ENCODE data around the gene TMEM263. TPM values are rescaled to one million over a fixed set of nuclear protein-coding genes. Genes with fewer than 3 reads are reported as not detected.

The TMEM263 gene
- total and polyA plus RNA-seq, 2 donors (not counting 3 experiments of a cell fraction or from before 2014, with no cell fraction given) = 22.5 to 72.5 TPM

DNA sequence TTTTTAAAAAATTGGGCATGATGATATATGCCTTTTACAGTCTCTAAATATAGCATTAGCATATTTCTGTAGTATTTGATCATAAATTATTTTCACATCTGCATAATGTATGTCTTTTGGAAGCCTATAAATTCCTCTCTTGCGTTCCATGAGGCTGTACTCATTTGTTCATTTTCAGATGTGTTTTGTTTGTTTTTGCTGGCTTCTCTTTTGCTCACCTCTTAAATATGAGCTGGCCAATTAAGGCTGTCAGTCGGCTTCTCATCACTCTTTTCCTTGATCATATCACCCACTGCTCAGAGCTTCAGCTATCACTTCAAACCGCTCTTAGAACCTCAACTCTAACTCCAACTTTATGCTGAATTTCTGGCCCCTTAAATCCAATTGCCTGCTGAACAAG lies 6.6 kb downstream of the TMEM263 start:
- no peaks in the 10 kb centered on the region for H3K9me3 ChIP-seq (replicated peaks; ENCODE audit: control insufficient read depth, insufficient read depth, low read length)
- peaks cover 85% of the 10 kb centered on the region for H3K79me2 ChIP-seq (ENCODE audit: control insufficient read depth, insufficient read depth, low read length)
- DNase-seq (ENCODE audit: low read depth, low spot score) (no peak), FAIRE-seq (no peak)
- H3K36me3 ChIP-seq (ENCODE audit: control insufficient read depth in 2 of 2, extremely low read depth in 1 of 2, insufficient read depth in 2 of 2, low read length in 2 of 2) = peaks cover 0 to 22% of the 10 kb centered on the region in 2 experiments
- no peak overlapping the region for H3K4me2 ChIP-seq (ENCODE audit: insufficient read depth, low read length)
- dilution Hi-C loops (cut with MboI; ENCODE audit: extremely low pct_ligation_motif_present, low sequenced_read_pairs) (no loop called here), intact Hi-C loops (cut with micrococcal nuclease) (no loop called here)
- no peak overlapping the region for H3K4me3 ChIP-seq (replicated peaks in 1 of 3; ENCODE audit: insufficient read depth in 1 of 3, low read depth in 1 of 3, low read length in 3 of 3)
- BruUV-seq (replicated peaks) = no TSS peak
- no peak overlapping the region for H3K9ac ChIP-seq (replicated peaks; ENCODE audit: extremely low read depth, insufficient read depth, low read length)
- no peak overlapping the region for H3K27ac ChIP-seq (ENCODE audit: insufficient read depth, low read depth, low read length)
- peaks cover 4% of the 10 kb centered on the region for H3K9me1 ChIP-seq (replicated peaks; ENCODE audit: control insufficient read depth, extremely low read depth, insufficient read depth, low read length)
- POLR2A ChIA-PET = no interaction called here
- H3K4me1 ChIP-seq (ENCODE audit: control insufficient read depth, extremely low read depth, insufficient read depth, low read length) = peaks cover 3% of the 10 kb centered on the region
- H4K20me1 ChIP-seq (replicated peaks; ENCODE audit: control insufficient read depth, extremely low read depth, insufficient read depth, low read length) = peaks cover 20% of the 10 kb centered on the region
- no peak for TF ChIP-seq FOS (IDR thresholded peaks at IDR 0.05; ENCODE audit: borderline replicate concordance, insufficient read depth, low read length)
- no peak overlapping the region for H2AFZ ChIP-seq (ENCODE audit: low read depth, low read length)
- no peaks in the 10 kb centered on the region for H3K27me3 ChIP-seq (ENCODE audit: control insufficient read depth in 2 of 2, insufficient read depth in 2 of 2, low read length in 2 of 2)
- CTCF ChIA-PET = no interaction called here

GRCh38 chr12:106964526-106964925 lies 8.8 kb downstream of the TMEM263 start:
- H4K20me1 ChIP-seq (replicated peaks; ENCODE audit: control insufficient read depth, extremely low read depth, insufficient read depth, low read length) = peaks cover 24% of the 10 kb centered on the region

More at GRCh38 chr12:106964526-106964925, 8.8 kb downstream of the TMEM263 start:
- Histone ChIP-seq H3K4me3 (replicated peaks in 1 of 3; ENCODE audit: insufficient read depth in 1 of 3, low read depth in 1 of 3, low read length in 3 of 3) (no peak overlapping the region), H3K9me3 (replicated peaks; ENCODE audit: control insufficient read depth, insufficient read depth, low read length) (no peaks in the 10 kb centered on the region), H3K79me2 (ENCODE audit: control insufficient read depth, insufficient read depth, low read length) (peaks cover 63% of the 10 kb centered on the region), H3K4me1 (ENCODE audit: control insufficient read depth, extremely low read depth, insufficient read depth, low read length) (no peaks in the 10 kb centered on the region), H3K36me3 (ENCODE audit: control insufficient read depth in 2 of 2, extremely low read depth in 1 of 2, insufficient read depth in 2 of 2, low read length in 2 of 2) (peaks cover 0 to 34% of the 10 kb centered on the region in 2 experiments), H2AFZ (ENCODE audit: low read depth, low read length) (no peak overlapping the region), H3K27me3 (ENCODE audit: control insufficient read depth in 2 of 2, insufficient read depth in 2 of 2, low read length in 2 of 2) (no peaks in the 10 kb centered on the region), H3K4me2 (ENCODE audit: insufficient read depth, low read length) (no peak overlapping the region), H3K9me1 (replicated peaks; ENCODE audit: control insufficient read depth, extremely low read depth, insufficient read depth, low read length) (no peaks in the 10 kb centered on the region), H3K27ac (ENCODE audit: insufficient read depth, low read depth, low read length) (no peak overlapping the region), H3K9ac (replicated peaks; ENCODE audit: extremely low read depth, insufficient read depth, low read length) (no peak overlapping the region)
- dilution Hi-C loops (cut with MboI; ENCODE audit: extremely low pct_ligation_motif_present, low sequenced_read_pairs) = no loop called here
- BruUV-seq (replicated peaks) = no TSS peak
- DNase-seq (ENCODE audit: low read depth, low spot score) = no peak
- ChIA-PET POLR2A (no interaction called here), CTCF (no interaction called here)
- TF ChIP-seq FOS (IDR thresholded peaks at IDR 0.05; ENCODE audit: borderline replicate concordance, insufficient read depth, low read length) = no peak
- TF ChIP-seq GATA2 (IDR thresholded peaks at IDR 0.05; ENCODE audit: insufficient read depth, insufficient read length, low read depth, low read length) = no peak
- TF ChIP-seq POLR2AphosphoS5 (IDR thresholded peaks at IDR 0.05; ENCODE audit: insufficient read depth, low read depth, low read length) = no peak
- TF ChIP-seq MYC (IDR thresholded peaks at IDR 0.05; ENCODE audit: low read depth, low read length) = no peak
- no peak for TF ChIP-seq POLR2A (IDR thresholded peaks at IDR 0.05; ENCODE audit: low read depth, low read length)
- TF ChIP-seq CTCF (IDR thresholded peaks at IDR 0.05; ENCODE audit: extremely low read depth in 1 of 2, insufficient read depth in 1 of 2, low read depth in 1 of 2, low read length in 2 of 2) = no peak
- no peak for TF ChIP-seq MAX (IDR thresholded peaks at IDR 0.05; ENCODE audit: insufficient read depth, insufficient read length)
- no peak for TF ChIP-seq EZH2 (IDR thresholded peaks at IDR 0.05; ENCODE audit: borderline replicate concordance, low read depth, low read length, severe bottlenecking)
- TF ChIP-seq JUN (IDR thresholded peaks at IDR 0.05; ENCODE audit: borderline replicate concordance, insufficient read depth, insufficient read length, low read depth) = no peak
- intact Hi-C loops (cut with micrococcal nuclease) = no loop called here
- FAIRE-seq = no peak
